NK-92 (cell line): ENCODE data around the gene SPOCK3.
"Not testable (repeated sequence)": the region's sequence is repeated elsewhere in the genome, so short reads cannot be mapped to it uniquely, and the experiment has no call there.

Experiments
- DNase-seq: peaks from one replicate; lab custom pipeline; 2025; ENCODE audit not compliant: unreplicated experiment; lab: John Stamatoyannopoulos, UW

Gene SPOCK3

GRCh38 chr4:167234316-167234881 lies at the start of gene SPOCK3:
Gene SPOCK3, minus strand, starts transcription at chr4:167234494.
- no peak for DNase-seq

DNA sequence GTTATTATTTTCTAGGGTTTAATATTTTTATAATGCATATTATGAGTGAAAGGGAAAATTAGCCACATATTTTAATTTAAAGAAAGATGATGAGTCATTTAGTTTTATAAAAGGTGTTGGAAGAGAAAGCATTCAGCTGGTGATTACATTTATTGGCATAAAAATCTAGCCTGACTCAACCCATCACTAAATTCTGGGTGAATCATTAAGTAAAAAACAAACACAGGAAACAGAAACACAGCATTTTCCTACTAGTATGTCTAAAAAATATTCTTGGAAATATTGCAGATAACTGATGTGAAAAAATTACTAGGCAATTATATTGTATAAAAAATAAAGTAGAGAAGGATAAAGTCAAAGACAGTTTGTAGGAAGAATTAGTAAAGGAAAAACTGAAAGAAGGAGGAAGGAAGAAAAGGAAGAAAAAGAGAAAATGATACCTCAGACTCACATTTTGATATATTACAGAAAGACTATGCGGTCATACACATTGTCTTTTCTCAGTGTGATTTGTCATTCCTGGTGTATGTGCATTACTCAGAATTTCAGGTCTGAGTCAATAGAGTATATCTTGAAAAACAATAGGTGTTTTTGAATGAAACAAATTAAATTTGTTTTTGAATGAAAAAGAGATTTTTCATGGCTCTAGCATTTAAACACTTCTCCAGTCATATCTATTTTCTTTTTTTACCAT lies 48.0 kb upstream of the SPOCK3 start:
- no peak for DNase-seq

- DNase-seq, result not testable (repeated sequence)
These were observed 47.3 kb upstream of the SPOCK3 start for GRCh38 chr4:167281545-167281944.

DNA sequence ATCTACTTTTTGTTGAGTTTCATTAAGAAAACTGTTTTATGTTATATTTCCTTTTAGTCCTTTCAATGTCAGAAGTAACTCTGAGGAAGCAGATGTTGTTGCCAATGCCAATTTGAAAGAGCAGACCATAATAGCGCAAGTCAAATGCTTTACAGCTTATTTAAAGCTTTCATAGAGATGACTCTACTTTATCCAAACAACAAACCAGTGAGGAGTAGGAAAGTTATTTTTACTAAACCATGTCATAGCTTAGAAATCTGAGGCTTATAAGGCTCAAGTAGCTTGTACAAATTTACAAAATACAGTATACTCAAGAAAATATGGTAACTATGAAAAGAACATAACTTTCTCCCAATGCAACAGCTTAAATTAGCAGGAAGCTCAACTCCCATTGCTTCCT lies 40.1 kb upstream of the SPOCK3 start:
- no peak for DNase-seq

- no peak for DNase-seq
These were observed 30.9 kb upstream of the SPOCK3 start for GRCh38 chr4:167265231-167265630.

GRCh38 chr4:167248271-167248670 lies 14.0 kb upstream of the SPOCK3 start:
- DNase-seq, result no peak

- no peak for DNase-seq
These were observed 5.3 kb upstream of the SPOCK3 start for GRCh38 chr4:167239627-167240026.

- DNase-seq, result no peak
These were observed 3.9 kb upstream of the SPOCK3 start for GRCh38 chr4:167238226-167238625.

DNA sequence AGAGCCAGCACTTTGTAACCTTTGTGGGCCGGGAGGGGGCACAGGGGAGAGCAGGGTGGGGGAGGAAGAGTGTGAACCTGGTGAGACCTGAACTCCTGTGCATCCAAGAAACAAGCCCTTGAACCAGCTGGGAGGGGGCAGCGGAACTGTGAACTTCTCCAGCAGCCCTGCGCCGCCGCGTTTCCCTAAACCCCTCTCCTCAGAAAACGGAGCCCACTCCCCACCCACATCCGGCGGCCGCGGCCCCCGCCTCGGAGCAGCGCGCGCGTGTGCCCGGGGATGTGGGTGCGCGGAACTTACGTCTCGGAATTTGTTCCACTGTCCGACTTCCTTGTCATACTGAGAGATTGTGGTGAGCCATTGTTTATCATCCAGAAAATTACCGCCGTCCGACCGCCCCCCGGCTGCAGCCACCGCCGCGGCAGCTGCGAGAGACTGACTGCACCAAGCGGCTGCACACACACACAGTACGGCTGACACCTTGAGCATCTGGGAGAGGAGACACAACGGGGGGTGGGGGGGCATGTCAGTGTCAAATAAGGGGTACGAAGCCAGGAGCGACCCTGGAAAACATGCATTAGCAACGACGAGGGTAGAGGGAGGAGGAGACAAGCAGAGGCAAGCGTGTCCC lies 494 bp downstream of the SPOCK3 start:
- no peak for DNase-seq

DNA sequence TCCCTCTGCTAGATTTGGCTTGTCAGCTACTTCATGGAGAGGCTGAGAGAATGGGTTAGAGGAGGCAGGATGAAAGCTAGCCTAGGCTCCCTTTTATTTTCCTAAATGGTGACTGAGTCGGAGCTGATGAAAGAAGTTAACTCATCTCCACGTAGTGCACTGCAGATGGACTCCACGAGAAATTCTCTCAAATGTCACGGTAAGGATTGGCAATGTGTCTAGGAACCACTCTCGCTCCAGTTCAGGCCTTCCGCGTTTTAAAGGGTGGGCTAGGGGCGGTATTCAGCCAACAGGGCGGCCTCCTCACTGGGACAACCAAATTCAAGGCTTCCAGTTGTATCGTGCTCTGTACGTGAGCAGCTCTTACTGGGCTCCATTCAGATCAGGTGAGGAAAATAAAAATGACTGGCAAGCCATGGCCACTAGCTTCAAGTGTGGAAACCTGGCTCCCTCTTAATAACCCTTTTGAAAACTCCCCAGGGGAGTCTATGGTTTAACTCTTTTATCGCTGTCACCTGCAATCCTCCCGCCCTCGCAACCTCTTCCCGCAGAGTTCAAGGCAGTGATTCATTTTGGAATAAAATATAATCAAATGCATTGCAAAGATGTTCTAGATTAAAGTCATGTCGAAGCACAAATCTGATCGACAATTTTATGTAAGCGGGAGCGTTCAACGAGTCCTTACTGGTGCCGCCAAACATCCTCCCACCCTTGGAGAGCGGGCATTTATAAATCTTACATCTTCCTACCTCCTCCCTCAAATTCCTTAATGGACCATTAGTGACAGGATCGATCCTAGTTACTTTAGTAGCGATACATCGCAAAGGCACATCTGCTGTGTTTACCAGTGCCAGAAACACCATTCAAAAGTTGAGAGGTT lies 1.2 kb downstream of the SPOCK3 start:
- DNase-seq, result no peak

GRCh38 chr4:167230744-167231143 lies 3.5 kb downstream of the SPOCK3 start:
- DNase-seq, result no peak

DNA sequence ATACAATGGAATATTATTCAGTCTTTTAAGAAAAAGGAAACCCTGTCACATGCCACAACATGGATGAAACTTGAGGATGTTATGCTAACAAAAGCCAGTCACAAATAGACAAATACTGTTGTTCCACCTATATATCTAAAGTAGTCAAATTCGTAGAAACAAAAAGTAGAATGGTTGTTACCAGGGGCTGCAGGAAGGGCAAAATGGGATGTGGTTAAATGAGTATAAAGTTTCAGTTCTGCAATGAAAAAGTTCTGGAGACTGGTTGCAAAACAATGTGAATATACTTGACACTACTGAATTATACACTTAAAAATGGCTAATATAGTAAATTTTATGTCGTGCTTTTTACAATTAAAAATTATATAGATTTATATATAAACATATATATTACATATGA lies 12.2 kb downstream of the SPOCK3 start:
- DNase-seq, result no peak

GRCh38 chr4:167221084-167221483 lies 13.2 kb downstream of the SPOCK3 start:
- DNase-seq, result no peak

DNA sequence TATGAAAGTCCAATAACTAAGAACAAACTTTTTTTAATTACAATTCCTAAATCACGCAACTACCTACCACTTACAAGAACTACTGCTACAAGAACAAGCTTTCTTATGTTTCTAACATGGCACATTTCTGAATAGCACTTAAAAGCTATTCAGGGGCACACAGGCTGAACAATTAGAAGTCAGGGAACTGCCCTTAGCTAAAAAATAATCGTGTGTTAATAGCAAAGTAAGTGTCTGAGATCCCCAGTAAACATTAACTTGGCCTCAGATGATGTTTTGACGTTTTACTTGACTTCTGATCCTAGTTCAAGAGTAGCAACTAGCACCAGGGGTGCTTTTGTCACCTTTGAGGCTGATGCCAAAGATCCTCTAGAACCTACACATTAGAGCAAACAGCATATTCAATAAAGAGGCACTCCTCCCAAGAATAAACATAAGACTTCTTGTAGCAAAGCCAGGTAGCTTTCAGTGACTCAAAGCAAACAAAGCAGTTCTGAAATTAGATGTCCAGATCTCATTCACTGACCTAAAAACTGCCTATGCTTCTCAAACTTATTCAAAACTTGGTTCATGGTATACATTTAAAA lies 16.2 kb downstream of the SPOCK3 start:
- DNase-seq, result no peak

DNA sequence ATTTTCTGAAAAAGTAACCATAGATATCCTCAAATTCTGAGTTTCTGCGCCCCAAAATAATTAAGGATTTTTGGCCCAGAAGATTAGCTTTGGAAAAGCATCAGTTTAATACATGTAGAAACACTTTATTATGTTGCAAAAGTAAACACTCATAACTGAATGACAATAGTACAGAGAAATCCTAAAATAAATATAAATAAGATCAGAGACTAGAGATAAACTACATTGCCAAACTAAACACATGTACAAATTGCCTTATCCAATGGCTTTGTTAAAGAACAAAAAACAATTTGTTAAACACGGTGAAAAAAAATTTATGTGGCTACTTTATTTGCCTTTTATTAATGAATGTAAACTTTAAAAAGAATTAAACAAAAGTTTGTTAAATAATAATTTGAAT lies 17.5 kb downstream of the SPOCK3 start:
- no peak for DNase-seq

GRCh38 chr4:167210166-167210565 lies 24.1 kb downstream of the SPOCK3 start:
- no peak for DNase-seq

DNA sequence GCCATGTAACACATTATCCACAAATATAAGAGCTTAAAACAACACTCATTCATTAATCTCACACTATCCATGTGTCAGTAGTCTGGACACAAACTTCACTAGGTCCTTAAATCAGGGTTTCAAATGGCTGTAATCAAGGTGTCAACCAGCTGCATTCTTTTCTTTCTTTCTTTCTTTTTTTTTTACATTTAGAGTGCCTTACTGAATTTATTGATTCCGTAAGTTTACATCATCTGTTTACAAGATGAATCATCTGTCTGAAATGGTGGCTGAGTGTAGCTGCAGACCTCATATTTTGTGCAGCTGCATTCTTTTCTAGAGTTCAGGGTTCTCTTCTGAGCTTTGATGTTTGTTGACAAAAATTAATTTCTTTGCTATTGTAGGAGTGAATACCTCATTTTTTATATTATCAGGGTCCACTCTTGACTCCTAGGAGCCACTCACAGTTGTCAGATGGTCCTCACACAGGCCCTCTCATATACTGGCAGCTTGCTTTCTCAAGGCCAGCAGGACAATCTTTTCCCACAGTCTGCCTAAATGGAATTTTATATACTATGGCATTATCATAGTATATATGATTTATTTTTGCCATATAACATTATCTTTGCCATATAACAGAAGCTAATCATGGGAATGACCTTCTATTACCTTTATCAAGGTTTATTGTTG lies 37.8 kb downstream of the SPOCK3 start:
- no peak for DNase-seq

GRCh38 chr4:167190379-167190778 lies 43.9 kb downstream of the SPOCK3 start:
- no peak for DNase-seq

DNA sequence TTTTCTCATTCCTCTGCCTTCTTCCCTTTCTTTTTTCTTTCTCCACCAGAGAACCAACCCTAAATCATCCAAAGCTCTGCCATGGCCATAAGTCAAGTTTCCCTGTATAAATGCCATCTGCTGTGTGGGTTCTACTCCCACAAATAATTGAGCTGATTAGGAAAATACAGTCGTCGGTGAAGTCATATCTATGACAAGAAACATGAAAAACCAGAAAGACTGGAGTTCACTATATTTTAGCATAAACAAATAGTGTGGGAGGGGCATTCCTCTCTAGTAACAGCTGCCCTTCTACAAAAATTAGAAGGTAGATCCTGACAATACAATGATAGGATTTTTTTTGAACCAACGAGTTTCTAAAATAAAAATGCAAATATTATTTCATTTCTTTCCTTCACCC lies 48.8 kb downstream of the SPOCK3 start:
- no peak for DNase-seq

- DNase-seq, result no peak
These were observed 51.3 kb downstream of the SPOCK3 start for GRCh38 chr4:167183036-167183435.

DNA sequence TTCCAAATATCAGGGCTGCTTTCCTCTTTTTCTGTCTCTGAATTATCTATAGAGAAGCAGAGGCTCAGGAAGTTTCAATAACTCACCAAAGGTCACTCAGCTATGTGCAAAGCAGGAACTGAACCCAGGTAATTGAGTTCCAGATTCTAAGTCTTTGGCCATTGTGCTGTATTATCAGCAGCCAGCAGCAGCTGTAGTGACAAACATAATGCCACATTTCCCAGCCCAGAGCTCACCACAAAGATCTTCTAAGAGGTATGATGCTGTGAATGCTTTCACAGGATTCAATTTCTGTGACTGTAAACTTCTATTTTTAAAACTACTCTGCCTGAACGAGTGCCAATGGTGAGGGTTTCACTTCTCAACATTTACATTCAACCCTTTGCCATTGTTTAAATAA lies 56.4 kb downstream of the SPOCK3 start:
- no peak for DNase-seq
